AG08396 (cell line): ENCODE results near the gene PAM.

ENCODE experiments used
- DNase-seq: peaks from one replicate; pipeline ENCODE4 v3.0.0; 2012; ENCODE audit warnings: low spot score, mixed read lengths

PAM gene

GRCh38 chr5:102813740-102814139 lies 58.6 kb downstream of the PAM start:
- no peak for DNase-seq

GRCh38 chr5:102815084-102815483 lies 60.0 kb downstream of the PAM start:
- no peak for DNase-seq

- DNase-seq = no peak
Observed at GRCh38 chr5:102815540-102816332, 60.6 kb downstream of the PAM start.

GRCh38 chr5:102818345-102818744 lies 63.2 kb downstream of the PAM start:
- no peak for DNase-seq

GRCh38 chr5:102818934-102819333 lies 63.8 kb downstream of the PAM start:
- no peak for DNase-seq

GRCh38 chr5:102819634-102820033 lies 64.5 kb downstream of the PAM start:
- no peak for DNase-seq

- peak; percentile 11 for DNase-seq
Observed at GRCh38 chr5:102823441-102823874, 68.4 kb downstream of the PAM start.

- no peak for DNase-seq
Observed at GRCh38 chr5:102826629-102827028, 71.5 kb downstream of the PAM start.

GRCh38 chr5:102830241-102830640 lies 75.1 kb downstream of the PAM start:
- DNase-seq = no peak

- no peak for DNase-seq
Observed at GRCh38 chr5:102832445-102832844, 77.3 kb downstream of the PAM start.

GRCh38 chr5:102833146-102833545 lies 78.0 kb downstream of the PAM start:
- DNase-seq = no peak

- no peak for DNase-seq
Observed at GRCh38 chr5:102834438-102834964, 79.4 kb downstream of the PAM start.

- DNase-seq = no peak
Observed at GRCh38 chr5:102835717-102836116, 80.6 kb downstream of the PAM start.

GRCh38 chr5:102841021-102841420 lies 85.9 kb downstream of the PAM start:
- no peak for DNase-seq

- no peak for DNase-seq
Observed at GRCh38 chr5:102843997-102844396, 88.9 kb downstream of the PAM start.

- no peak for DNase-seq
Observed at GRCh38 chr5:102845041-102845440, 89.9 kb downstream of the PAM start.

- no peak for DNase-seq
Observed at GRCh38 chr5:102850503-102850902, 95.4 kb downstream of the PAM start.

- DNase-seq = no peak
Observed at GRCh38 chr5:102853680-102854079, 98.6 kb downstream of the PAM start.

GRCh38 chr5:102855681-102856388 lies 100.7 kb downstream of the PAM start:
- DNase-seq = no peak

- peak; percentile 20 for DNase-seq
Observed at GRCh38 chr5:102856389-102856777, 101.3 kb downstream of the PAM start.

- peak; percentile 18 for DNase-seq
Observed at GRCh38 chr5:102857076-102857818, 102.1 kb downstream of the PAM start.

- DNase-seq = no peak
Observed at GRCh38 chr5:102858221-102858620, 103.1 kb downstream of the PAM start.

- DNase-seq = peak; percentile 8
Observed at GRCh38 chr5:102858808-102859207, 103.7 kb downstream of the PAM start.
